ENCODE measurements around the gene PPP1R2B.
"Not testable (repeated sequence)": the region's sequence is repeated elsewhere in the genome, so short reads cannot be mapped to it uniquely, and the experiment has no call there.

The PPP1R2B gene

DNA sequence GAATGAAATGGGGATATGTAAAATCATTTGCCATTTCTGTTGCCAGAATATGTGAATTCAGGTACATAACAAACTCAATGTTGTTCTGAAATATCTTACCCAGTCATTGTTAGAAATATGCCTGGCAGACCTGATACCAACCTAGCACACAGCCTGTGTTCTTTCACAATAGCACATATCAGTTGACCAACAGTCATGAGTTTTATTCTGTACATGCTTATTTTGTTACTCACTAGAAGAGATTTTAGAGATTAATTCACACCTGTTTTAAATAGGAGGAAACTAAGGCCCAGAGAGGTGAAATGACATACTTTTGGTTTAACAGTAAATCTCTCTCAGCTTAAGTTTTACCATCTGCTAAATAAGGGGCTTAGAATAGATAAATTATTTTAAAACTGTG, 8.4 kb upstream of the PPP1R2B start (continued):
- TF ChIP-seq CREB5 (CRISPR knock-in tag; IDR thresholded peaks at IDR 0.05; ENCODE audit: low read depth) (no peak), ARNTL (CRISPR knock-in tag; IDR thresholded peaks at IDR 0.05; ENCODE audit: borderline replicate concordance, low read depth) (no peak), TSHZ2 (CRISPR knock-in tag; IDR thresholded peaks at IDR 0.05) (no peak), ESRRG (CRISPR knock-in tag; IDR thresholded peaks at IDR 0.05) (no peak), RARB (CRISPR knock-in tag; IDR thresholded peaks at IDR 0.05) (no peak)

DNA sequence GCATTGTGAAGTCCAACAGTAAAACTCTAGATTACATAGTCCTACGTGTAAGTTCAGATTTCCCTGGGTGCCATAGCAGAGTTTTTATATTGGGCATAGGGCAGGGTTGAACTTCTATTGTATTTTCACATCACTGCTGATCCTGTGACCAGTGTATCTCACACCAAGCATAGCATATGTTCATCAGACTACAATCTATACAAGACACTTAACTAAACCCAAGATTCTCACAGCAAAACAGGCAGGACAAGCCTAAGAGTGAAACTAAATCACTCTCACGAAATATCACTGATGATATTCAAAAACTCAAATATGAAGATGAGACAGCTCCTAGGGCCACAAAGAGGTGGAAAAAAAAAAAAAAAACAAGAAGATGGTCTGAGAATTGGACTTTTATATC, 3.2 kb upstream of the PPP1R2B start:
- ATAC-seq: no peak
- TF ChIP-seq CREB5 (CRISPR knock-in tag; IDR thresholded peaks at IDR 0.05; ENCODE audit: low read depth) (no peak), POU6F1 (CRISPR knock-in tag; IDR thresholded peaks at IDR 0.05; ENCODE audit: borderline replicate concordance, low read depth) (no peak), CSRNP3 (CRISPR knock-in tag; IDR thresholded peaks at IDR 0.05) (no peak), TOX (CRISPR knock-in tag; IDR thresholded peaks at IDR 0.05; ENCODE audit: borderline replicate concordance) (no peak), SNAI2 (CRISPR knock-in tag; IDR thresholded peaks at IDR 0.05) (no peak), PPARA (CRISPR knock-in tag; IDR thresholded peaks at IDR 0.05; ENCODE audit: borderline replicate concordance) (no peak), ZC3H10 (CRISPR knock-in tag; IDR thresholded peaks at IDR 0.05) (no peak), GLIS3 (CRISPR knock-in tag; IDR thresholded peaks at IDR 0.05) (no peak), ESRRG (CRISPR knock-in tag; IDR thresholded peaks at IDR 0.05) (no peak), TSHZ2 (CRISPR knock-in tag; IDR thresholded peaks at IDR 0.05) (no peak), ISL1 (CRISPR knock-in tag; IDR thresholded peaks at IDR 0.05) (no peak), OSR1 (CRISPR knock-in tag; IDR thresholded peaks at IDR 0.05) (no peak), ZNF70 (CRISPR knock-in tag; IDR thresholded peaks at IDR 0.05) (no peak), ZNF8 (CRISPR knock-in tag; IDR thresholded peaks at IDR 0.05) (no peak), ARNTL (CRISPR knock-in tag; IDR thresholded peaks at IDR 0.05; ENCODE audit: borderline replicate concordance, low read depth) (no peak), CSDC2 (CRISPR knock-in tag; IDR thresholded peaks at IDR 0.05) (no peak), ZFP30 (CRISPR knock-in tag; IDR thresholded peaks at IDR 0.05) (no peak)
- TF ChIP-seq, protein P1, sequence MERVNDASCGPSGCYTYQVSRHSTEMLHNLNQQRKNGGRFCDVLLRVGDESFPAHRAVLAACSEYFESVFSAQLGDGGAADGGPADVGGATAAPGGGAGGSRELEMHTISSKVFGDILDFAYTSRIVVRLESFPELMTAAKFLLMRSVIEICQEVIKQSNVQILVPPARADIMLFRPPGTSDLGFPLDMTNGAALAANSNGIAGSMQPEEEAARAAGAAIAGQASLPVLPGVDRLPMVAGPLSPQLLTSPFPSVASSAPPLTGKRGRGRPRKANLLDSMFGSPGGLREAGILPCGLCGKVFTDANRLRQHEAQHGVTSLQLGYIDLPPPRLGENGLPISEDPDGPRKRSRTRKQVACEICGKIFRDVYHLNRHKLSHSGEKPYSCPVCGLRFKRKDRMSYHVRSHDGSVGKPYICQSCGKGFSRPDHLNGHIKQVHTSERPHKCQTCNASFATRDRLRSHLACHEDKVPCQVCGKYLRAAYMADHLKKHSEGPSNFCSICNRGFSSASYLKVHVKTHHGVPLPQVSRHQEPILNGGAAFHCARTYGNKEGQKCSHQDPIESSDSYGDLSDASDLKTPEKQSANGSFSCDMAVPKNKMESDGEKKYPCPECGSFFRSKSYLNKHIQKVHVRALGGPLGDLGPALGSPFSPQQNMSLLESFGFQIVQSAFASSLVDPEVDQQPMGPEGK (CRISPR knock-in tag; IDR thresholded peaks at IDR 0.05; ENCODE audit: borderline replicate concordance): no peak

GRCh38 chr5:156848447-156848846, 1.6 kb upstream of the PPP1R2B start:
- not testable (repeated sequence) for ATAC-seq
